Measurements from ENCODE around the gene LGMN. TPM values are rescaled to one million over a fixed set of nuclear protein-coding genes. Genes with fewer than 3 reads are reported as not detected.
"Not testable (repeated sequence)": the region's sequence is repeated elsewhere in the genome, so short reads cannot be mapped to it uniquely, and the experiment has no call there.

Gene LGMN
- polyA plus RNA-seq, 1 experiment: 112 TPM

GRCh38 chr14:92680781-92681650 lies 67.4 kb downstream of the LGMN start:
- CTCF ChIA-PET: interaction anchor here (0.8 to 3.0 kb wide), 27 partner anchors 9 to 549 kb away, joined by 3 to 23 read pairs (median 3); no protein-coding TSS in a partner anchor
- no peak for DNase-seq (ENCODE audit: low read depth)
- Histone ChIP-seq H3K27me3 (ENCODE audit: control insufficient read depth, insufficient read depth, low read length) (no peaks in the 10 kb centered on the region), H3K4me3 (ENCODE audit: low read depth, low read length) (no peak overlapping the region), H3K36me3 (ENCODE audit: control insufficient read depth, insufficient read depth, low read length) (peaks cover 17% of the 10 kb centered on the region)
- POLR2A ChIA-PET: no interaction called here
- TF ChIP-seq CTCF (IDR thresholded peaks at IDR 0.05; ENCODE audit: insufficient read depth, low read depth, low read length): peak; percentile 93

GRCh38 chr14:92680330-92680729 lies 68.1 kb downstream of the LGMN start:
- H3K27me3 ChIP-seq (ENCODE audit: control insufficient read depth, insufficient read depth, low read length); POLR2A ChIA-PET; H3K4me3 ChIP-seq (ENCODE audit: low read depth, low read length); DNase-seq (ENCODE audit: low read depth): not testable (repeated sequence)
- CTCF ChIA-PET: interaction anchor here (0.8 to 3.0 kb wide), 20 partner anchors 8 to 544 kb away, joined by 3 to 23 read pairs (median 3); no protein-coding TSS in a partner anchor
- peaks cover 18% of the 10 kb centered on the region for H3K36me3 ChIP-seq (ENCODE audit: control insufficient read depth, insufficient read depth, low read length)

- Histone ChIP-seq H3K4me3 (ENCODE audit: low read depth, low read length) (no peak overlapping the region), H3K27me3 (ENCODE audit: control insufficient read depth, insufficient read depth, low read length) (no peaks in the 10 kb centered on the region), H3K36me3 (ENCODE audit: control insufficient read depth, insufficient read depth, low read length) (peaks cover 16% of the 10 kb centered on the region)
- ChIA-PET POLR2A (no interaction called here), CTCF (no interaction called here)
- DNase-seq (ENCODE audit: low read depth): no peak
- no peak for TF ChIP-seq CTCF (IDR thresholded peaks at IDR 0.05; ENCODE audit: insufficient read depth, low read depth, low read length)
Observed at GRCh38 chr14:92679246-92679645, 69.2 kb downstream of the LGMN start.

- CTCF ChIA-PET: no interaction called here
- no peak for TF ChIP-seq CTCF (IDR thresholded peaks at IDR 0.05; ENCODE audit: insufficient read depth, low read depth, low read length)
- Histone ChIP-seq H3K4me3 (ENCODE audit: low read depth, low read length) (no peak overlapping the region), H3K27me3 (ENCODE audit: control insufficient read depth, insufficient read depth, low read length) (no peaks in the 10 kb centered on the region), H3K36me3 (ENCODE audit: control insufficient read depth, insufficient read depth, low read length) (peaks cover 16% of the 10 kb centered on the region)
- POLR2A ChIA-PET: no interaction called here
- no peak for DNase-seq (ENCODE audit: low read depth)
Observed at GRCh38 chr14:92678766-92679165, 69.7 kb downstream of the LGMN start.

GRCh38 chr14:92677955-92678354 lies 70.5 kb downstream of the LGMN start:
- DNase-seq (ENCODE audit: low read depth): no peak
- TF ChIP-seq CTCF (IDR thresholded peaks at IDR 0.05; ENCODE audit: insufficient read depth, low read depth, low read length): no peak
- Histone ChIP-seq H3K36me3 (ENCODE audit: control insufficient read depth, insufficient read depth, low read length) (peaks cover 16% of the 10 kb centered on the region), H3K27me3 (ENCODE audit: control insufficient read depth, insufficient read depth, low read length) (no peaks in the 10 kb centered on the region), H3K4me3 (ENCODE audit: low read depth, low read length) (no peak overlapping the region)
- ChIA-PET POLR2A (no interaction called here), CTCF (no interaction called here)
